ENCODE data around the gene PUS7L.
A peak's percentile ranks its signal among the peaks of the same experiment; 100 is the strongest.
"Not testable (repeated sequence)": the region's sequence is repeated elsewhere in the genome, so short reads cannot be mapped to it uniquely, and the experiment has no call there.

PUS7L gene

GRCh38 chr12:43701194-43701593, 57.4 kb downstream of the PUS7L start:
- peak; percentile 40 for DNase-seq (ENCODE audit: low read depth)
- TF ChIP-seq MAX (IDR thresholded peaks at IDR 0.05; ENCODE audit: low read depth, low read length) = 0 out of 2 replicates have a peak, but pooled peaks have one; percentile 8

GRCh38 chr12:43696154-43696553, 62.4 kb downstream of the PUS7L start:
- no peak for DNase-seq (ENCODE audit: low read depth)

More at GRCh38 chr12:43701194-43701593, 57.4 kb downstream of the PUS7L start:
- not testable (repeated sequence) for H3K4me3 ChIP-seq (ENCODE audit: low read depth, low read length)

GRCh38 chr12:43694879-43695278, 63.7 kb downstream of the PUS7L start:
- no peak for TF ChIP-seq MYC (IDR thresholded peaks at IDR 0.05; ENCODE audit: low read depth, low read length)
- no peak for TF ChIP-seq CTCF (IDR thresholded peaks at IDR 0.05; ENCODE audit: low read depth, low read length)
- TF ChIP-seq POLR2A (IDR thresholded peaks at IDR 0.05; ENCODE audit: extremely low read depth, insufficient read length) = no peak
- TF ChIP-seq MAX (IDR thresholded peaks at IDR 0.05; ENCODE audit: low read depth, low read length) = no peak
- no peak for DNase-seq (ENCODE audit: low read depth)
- no peak overlapping the region for H3K4me3 ChIP-seq (ENCODE audit: low read depth, low read length)

More at GRCh38 chr12:43696154-43696553, 62.4 kb downstream of the PUS7L start:
- TF ChIP-seq MYC (IDR thresholded peaks at IDR 0.05; ENCODE audit: low read depth, low read length) (no peak), MAX (IDR thresholded peaks at IDR 0.05; ENCODE audit: low read depth, low read length) (no peak), POLR2A (IDR thresholded peaks at IDR 0.05; ENCODE audit: extremely low read depth, insufficient read length) (no peak), CTCF (IDR thresholded peaks at IDR 0.05; ENCODE audit: low read depth, low read length) (no peak)
- no peak overlapping the region for H3K4me3 ChIP-seq (ENCODE audit: low read depth, low read length)

GRCh38 chr12:43692064-43692463, 66.5 kb downstream of the PUS7L start:
- peak; percentile 58 for DNase-seq (ENCODE audit: low read depth)
- H3K4me3 ChIP-seq (ENCODE audit: low read depth, low read length) = no peak overlapping the region

GRCh38 chr12:43685491-43685890, 73.1 kb downstream of the PUS7L start:
- not testable (repeated sequence) for DNase-seq (ENCODE audit: low read depth); H3K4me3 ChIP-seq (ENCODE audit: low read depth, low read length)

More at GRCh38 chr12:43692064-43692463, 66.5 kb downstream of the PUS7L start:
- no peak for TF ChIP-seq MAX (IDR thresholded peaks at IDR 0.05; ENCODE audit: low read depth, low read length)

- no peak overlapping the region for H3K4me3 ChIP-seq (ENCODE audit: low read depth, low read length)
- peak; percentile 72 for DNase-seq (ENCODE audit: low read depth)
- TF ChIP-seq MYC (IDR thresholded peaks at IDR 0.05; ENCODE audit: low read depth, low read length) = no peak
- no peak for TF ChIP-seq POLR2A (IDR thresholded peaks at IDR 0.05; ENCODE audit: extremely low read depth, insufficient read length)
- peak; percentile 89 for TF ChIP-seq CTCF (IDR thresholded peaks at IDR 0.05; ENCODE audit: low read depth, low read length)
- TF ChIP-seq MAX (IDR thresholded peaks at IDR 0.05; ENCODE audit: low read depth, low read length) = peak; percentile 11; the same call in 1 of the 2 replicates
Measured at GRCh38 chr12:43676183-43676813, 82.3 kb downstream of the PUS7L start.

- TF ChIP-seq CTCF (IDR thresholded peaks at IDR 0.05; ENCODE audit: low read depth, low read length) (no peak), MAX (IDR thresholded peaks at IDR 0.05; ENCODE audit: low read depth, low read length) (no peak), POLR2A (IDR thresholded peaks at IDR 0.05; ENCODE audit: extremely low read depth, insufficient read length) (no peak), MYC (IDR thresholded peaks at IDR 0.05; ENCODE audit: low read depth, low read length) (no peak)
- no peak for DNase-seq (ENCODE audit: low read depth)
- no peak overlapping the region for H3K4me3 ChIP-seq (ENCODE audit: low read depth, low read length)
Measured at GRCh38 chr12:43675048-43675904, 83.3 kb downstream of the PUS7L start.
